ENCODE results near the gene ST8SIA3.

Gene ST8SIA3

DNA sequence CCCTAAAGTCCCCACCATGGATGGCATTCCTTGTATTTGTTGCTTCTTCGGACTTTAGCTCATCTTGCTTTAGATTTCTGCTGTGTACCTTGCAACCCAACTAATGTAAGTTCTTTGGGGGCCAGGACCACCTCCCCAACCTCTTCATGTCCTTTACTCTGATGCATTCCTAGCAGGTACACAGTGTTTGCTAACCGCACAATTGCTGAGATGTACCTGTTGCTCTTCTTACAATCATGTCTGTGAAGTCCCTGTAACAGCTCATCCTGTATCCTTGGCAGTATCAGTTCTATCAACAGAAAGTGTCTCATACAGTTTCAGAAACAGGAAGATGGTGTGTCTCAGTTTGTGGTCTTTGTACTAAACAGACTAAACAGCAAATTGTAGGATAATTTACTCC lies 24.1 kb downstream of the ST8SIA3 start:
- TF ChIP-seq, protein P1, sequence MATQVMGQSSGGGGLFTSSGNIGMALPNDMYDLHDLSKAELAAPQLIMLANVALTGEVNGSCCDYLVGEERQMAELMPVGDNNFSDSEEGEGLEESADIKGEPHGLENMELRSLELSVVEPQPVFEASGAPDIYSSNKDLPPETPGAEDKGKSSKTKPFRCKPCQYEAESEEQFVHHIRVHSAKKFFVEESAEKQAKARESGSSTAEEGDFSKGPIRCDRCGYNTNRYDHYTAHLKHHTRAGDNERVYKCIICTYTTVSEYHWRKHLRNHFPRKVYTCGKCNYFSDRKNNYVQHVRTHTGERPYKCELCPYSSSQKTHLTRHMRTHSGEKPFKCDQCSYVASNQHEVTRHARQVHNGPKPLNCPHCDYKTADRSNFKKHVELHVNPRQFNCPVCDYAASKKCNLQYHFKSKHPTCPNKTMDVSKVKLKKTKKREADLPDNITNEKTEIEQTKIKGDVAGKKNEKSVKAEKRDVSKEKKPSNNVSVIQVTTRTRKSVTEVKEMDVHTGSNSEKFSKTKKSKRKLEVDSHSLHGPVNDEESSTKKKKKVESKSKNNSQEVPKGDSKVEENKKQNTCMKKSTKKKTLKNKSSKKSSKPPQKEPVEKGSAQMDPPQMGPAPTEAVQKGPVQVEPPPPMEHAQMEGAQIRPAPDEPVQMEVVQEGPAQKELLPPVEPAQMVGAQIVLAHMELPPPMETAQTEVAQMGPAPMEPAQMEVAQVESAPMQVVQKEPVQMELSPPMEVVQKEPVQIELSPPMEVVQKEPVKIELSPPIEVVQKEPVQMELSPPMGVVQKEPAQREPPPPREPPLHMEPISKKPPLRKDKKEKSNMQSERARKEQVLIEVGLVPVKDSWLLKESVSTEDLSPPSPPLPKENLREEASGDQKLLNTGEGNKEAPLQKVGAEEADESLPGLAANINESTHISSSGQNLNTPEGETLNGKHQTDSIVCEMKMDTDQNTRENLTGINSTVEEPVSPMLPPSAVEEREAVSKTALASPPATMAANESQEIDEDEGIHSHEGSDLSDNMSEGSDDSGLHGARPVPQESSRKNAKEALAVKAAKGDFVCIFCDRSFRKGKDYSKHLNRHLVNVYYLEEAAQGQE (IDR thresholded peaks at IDR 0.05; ENCODE audit: insufficient read depth in 1 of 2, low read depth in 2 of 2, low read length in 2 of 2), result no peak
- TF ChIP-seq SIN3A (IDR thresholded peaks at IDR 0.05; ENCODE audit: borderline replicate concordance, insufficient read depth, low read length) (no peak), POLR2AphosphoS5 (IDR thresholded peaks at IDR 0.05; ENCODE audit: low read depth, low read length) (no peak), TAF1 (IDR thresholded peaks at IDR 0.05; ENCODE audit: borderline replicate concordance, insufficient read depth, low read length) (no peak), FOXP2 (optimal IDR thresholded peaks at IDR 0.05; ENCODE audit: borderline replicate concordance, extremely low read depth, extremely low read length, insufficient read depth) (no peak)

DNA sequence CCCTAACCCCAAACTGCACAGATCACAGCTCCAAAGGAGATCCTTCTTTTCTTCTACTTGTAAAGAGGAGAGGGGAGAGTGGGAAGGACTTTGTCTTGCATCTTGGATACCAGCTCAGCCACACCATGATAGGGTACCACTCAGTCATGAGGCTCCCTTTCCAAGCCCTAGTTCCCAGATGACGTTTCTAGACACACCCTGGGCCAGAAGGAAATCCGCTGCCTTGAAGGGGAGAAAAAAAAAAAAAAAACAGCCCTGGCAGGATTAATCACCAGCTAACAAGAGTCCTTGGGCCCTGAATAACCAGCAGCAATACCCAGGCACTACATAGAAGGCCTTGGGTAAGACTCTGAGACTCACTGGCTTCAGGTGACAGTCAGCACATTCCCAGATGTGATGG lies 36.9 kb downstream of the ST8SIA3 start:
- TF ChIP-seq SIN3A (IDR thresholded peaks at IDR 0.05; ENCODE audit: borderline replicate concordance, insufficient read depth, low read length) (no peak), POLR2AphosphoS5 (IDR thresholded peaks at IDR 0.05; ENCODE audit: low read depth, low read length) (no peak), TAF1 (IDR thresholded peaks at IDR 0.05; ENCODE audit: borderline replicate concordance, insufficient read depth, low read length) (no peak), FOXP2 (optimal IDR thresholded peaks at IDR 0.05; ENCODE audit: borderline replicate concordance, extremely low read depth, extremely low read length, insufficient read depth) (no peak)
- TF ChIP-seq, protein P1 (IDR thresholded peaks at IDR 0.05; ENCODE audit: insufficient read depth in 1 of 2, low read depth in 2 of 2, low read length in 2 of 2), result no peak

DNA sequence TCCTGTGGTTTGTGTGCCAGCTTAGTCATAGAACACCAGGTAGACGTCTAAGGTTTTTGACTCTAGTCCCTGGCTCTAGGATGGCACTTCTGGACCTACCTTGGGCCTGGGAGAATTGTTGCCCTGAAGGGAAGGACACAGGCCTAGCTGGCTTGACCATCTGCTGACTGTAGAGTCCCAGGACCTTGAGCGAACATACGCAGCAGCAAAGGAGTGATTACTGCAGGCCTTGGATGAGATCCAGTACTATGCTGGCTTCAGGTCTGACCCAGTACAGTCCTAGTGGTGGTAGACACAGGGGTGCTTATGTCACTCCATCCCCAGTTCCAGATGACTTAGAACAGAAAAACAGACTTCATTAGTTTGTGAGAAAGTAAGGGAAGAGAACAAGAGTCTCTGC lies 37.7 kb downstream of the ST8SIA3 start:
- TF ChIP-seq TAF1 (IDR thresholded peaks at IDR 0.05; ENCODE audit: borderline replicate concordance, insufficient read depth, low read length) (no peak), FOXP2 (optimal IDR thresholded peaks at IDR 0.05; ENCODE audit: borderline replicate concordance, extremely low read depth, extremely low read length, insufficient read depth) (no peak), POLR2AphosphoS5 (IDR thresholded peaks at IDR 0.05; ENCODE audit: low read depth, low read length) (no peak), SIN3A (IDR thresholded peaks at IDR 0.05; ENCODE audit: borderline replicate concordance, insufficient read depth, low read length) (no peak)
- TF ChIP-seq, protein P1 (IDR thresholded peaks at IDR 0.05; ENCODE audit: insufficient read depth in 1 of 2, low read depth in 2 of 2, low read length in 2 of 2), result no peak

DNA sequence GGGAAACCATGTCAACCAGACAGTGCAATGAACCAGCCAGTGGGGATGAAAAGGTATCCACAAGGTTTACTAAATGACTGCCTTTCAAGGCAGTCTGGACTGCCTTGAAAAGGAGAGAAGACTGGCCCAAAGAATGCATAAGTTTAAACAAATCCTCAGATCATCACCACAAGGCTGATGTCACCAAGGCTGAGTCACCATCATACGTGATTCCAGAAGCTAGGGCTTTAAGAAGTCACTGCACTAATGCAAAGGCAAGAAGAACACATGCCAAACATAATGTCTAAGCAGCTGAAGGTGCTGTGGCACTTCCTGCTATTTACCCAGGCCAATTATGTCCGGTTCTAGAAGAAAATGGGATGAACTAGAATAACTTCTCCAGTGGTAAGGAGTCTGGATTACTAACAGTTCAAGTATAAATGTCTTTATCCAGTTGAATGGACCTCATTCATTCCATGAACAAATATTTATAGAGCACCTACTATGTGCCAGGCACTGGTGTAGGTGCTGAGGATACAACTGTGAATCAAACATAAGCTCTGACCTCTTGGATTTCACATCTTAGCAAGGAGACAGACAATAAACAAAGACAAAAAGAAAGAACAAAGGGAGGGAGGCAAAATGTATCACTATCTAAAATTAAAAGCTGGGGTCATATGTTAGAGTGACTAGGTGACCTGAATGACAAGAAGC lies 45.2 kb downstream of the ST8SIA3 start:
- TF ChIP-seq, protein P1 (IDR thresholded peaks at IDR 0.05; ENCODE audit: insufficient read depth in 1 of 2, low read depth in 2 of 2, low read length in 2 of 2), result no peak
- no peak for TF ChIP-seq TAF1 (IDR thresholded peaks at IDR 0.05; ENCODE audit: borderline replicate concordance, insufficient read depth, low read length)
- no peak for TF ChIP-seq POLR2AphosphoS5 (IDR thresholded peaks at IDR 0.05; ENCODE audit: low read depth, low read length)
- no peak for TF ChIP-seq SIN3A (IDR thresholded peaks at IDR 0.05; ENCODE audit: borderline replicate concordance, insufficient read depth, low read length)
- no peak for TF ChIP-seq FOXP2 (optimal IDR thresholded peaks at IDR 0.05; ENCODE audit: borderline replicate concordance, extremely low read depth, extremely low read length, insufficient read depth)

Data from PFSK-1 (cell line).